Epithelial cell of proximal tubule (primary cell): ENCODE results near the gene PXK. TPM values are rescaled to one million over a fixed set of nuclear protein-coding genes. Genes with fewer than 3 reads are reported as not detected.

Source experiments
- DNase-seq: peaks from one replicate; pipeline ENCODE4 v3.0.0-alpha.2; 2011; ENCODE audit warnings: low read depth
- H3K4me3 ChIP-seq: 2 replicates; pipeline ENCODE4 v1.5.1; 2011; ENCODE audit warnings: low read depth, mild to moderate bottlenecking, low read length
- total RNA-seq: library from RNA; depleted of rRNA; stranded (reverse); fragments of >200 nt; gene quantifications from 2 replicates; pipeline ENCODE4 v1.2.3, GENCODE V29; 2015
- TF ChIP-seq, protein P1 (sequence below): conservative IDR thresholded peaks from 2 replicates; pipeline ENCODE4 v1.5.1; 2012; ENCODE audit warnings: low read depth, mild to moderate bottlenecking, low read length

Gene PXK
- total RNA-seq, 1 donor from 2014 or later: 10.1 TPM

DNA sequence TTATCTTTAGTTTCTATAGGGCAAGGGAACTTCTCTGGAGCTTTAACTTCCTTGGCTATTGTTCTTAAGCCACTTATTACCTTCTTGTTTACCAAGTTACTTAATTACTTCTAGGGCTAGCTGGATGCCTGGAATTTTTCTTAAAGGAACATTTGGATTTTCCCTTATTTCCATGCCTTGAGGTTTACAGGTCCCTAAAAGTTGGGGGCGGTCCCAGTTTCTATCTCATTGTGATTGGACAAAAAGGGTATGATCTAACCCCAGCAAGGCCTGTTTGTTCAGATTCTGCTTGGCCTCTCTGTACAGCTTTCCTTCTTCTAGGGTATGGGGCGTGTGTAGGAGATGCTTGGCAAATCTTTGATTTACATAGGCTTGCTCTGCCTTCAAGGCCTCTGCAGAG lies 83.5 kb downstream of the PXK start:
- TF ChIP-seq, protein P1, sequence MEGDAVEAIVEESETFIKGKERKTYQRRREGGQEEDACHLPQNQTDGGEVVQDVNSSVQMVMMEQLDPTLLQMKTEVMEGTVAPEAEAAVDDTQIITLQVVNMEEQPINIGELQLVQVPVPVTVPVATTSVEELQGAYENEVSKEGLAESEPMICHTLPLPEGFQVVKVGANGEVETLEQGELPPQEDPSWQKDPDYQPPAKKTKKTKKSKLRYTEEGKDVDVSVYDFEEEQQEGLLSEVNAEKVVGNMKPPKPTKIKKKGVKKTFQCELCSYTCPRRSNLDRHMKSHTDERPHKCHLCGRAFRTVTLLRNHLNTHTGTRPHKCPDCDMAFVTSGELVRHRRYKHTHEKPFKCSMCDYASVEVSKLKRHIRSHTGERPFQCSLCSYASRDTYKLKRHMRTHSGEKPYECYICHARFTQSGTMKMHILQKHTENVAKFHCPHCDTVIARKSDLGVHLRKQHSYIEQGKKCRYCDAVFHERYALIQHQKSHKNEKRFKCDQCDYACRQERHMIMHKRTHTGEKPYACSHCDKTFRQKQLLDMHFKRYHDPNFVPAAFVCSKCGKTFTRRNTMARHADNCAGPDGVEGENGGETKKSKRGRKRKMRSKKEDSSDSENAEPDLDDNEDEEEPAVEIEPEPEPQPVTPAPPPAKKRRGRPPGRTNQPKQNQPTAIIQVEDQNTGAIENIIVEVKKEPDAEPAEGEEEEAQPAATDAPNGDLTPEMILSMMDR: no peak
- H3K4me3 ChIP-seq: no peak overlapping the region
- no peak for DNase-seq

DNA sequence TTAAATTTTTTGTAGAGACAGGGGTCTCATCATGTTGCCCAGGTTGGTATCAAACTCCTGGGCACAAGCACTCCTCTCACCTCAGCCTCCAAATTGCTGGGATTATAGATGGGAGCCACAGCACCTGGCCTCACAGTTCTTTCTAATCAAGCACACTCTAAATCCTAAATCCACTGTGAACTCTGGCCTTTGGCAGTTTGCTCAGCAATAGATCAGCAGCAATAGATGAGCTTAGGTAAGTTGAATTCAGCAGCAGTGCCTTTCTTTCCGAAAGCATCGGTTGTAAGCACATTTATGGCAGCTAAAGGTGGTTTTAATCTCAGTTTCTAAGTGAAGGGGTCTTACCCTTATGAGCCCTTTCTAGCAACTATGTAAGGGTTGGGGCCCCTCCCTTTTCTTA lies 84.4 kb downstream of the PXK start:
- TF ChIP-seq, protein P1: no peak
- H3K4me3 ChIP-seq: no peak overlapping the region
- no peak for DNase-seq

DNA sequence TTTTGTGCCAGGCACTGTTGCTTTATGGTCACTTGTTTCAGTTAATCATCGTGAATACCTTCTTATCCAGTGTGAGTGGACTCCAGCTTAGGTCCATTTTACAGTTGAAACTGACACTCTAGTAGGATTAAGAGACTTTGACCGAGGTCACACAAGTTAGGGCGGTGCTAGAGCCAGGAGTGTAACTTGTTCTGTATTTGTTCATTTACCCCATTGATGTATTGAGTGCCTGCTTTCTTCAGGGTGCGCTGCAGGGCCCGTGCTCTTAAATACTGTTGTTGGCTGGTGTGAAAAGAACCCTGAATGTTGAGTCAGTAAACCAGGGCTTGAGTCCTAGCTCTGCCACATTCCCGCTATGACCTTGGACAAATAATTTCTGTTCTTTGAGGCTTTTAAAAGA lies 85.5 kb downstream of the PXK start:
- TF ChIP-seq, protein P1: no peak
- DNase-seq: no peak

DNA sequence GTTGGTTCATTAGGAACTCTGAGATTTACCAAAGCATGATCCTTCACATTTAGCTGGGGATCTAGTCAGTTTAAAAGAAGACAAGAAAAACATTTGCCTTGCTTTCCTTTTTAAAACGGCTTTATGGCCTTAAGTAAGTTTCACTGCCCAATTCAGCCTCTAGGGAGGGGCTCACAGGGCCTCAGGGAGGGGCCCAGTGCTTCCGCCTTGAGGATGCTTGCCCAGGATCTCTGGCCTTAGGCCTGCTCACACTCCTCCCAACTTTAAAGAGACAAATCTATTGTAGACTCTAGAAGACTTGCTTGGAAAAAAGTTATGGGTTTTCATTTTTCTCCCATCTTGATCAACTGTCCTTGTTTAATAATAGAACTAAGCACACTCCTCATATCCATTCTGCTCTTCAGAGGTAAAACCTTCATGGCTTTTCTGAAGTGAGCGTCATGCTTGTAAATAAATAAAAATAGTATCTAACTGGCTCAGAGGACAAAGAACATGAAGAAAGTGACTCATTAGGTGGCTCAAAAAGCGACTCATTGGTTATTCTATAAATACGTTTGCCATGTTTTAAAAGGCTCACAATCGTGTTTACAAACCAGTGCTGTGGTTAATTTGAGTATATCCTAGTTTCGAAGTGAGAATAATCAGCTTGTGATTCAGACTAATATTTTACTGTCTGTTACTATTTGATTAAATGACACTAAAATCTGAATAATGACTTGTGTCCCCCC lies 87.3 kb downstream of the PXK start:
- TF ChIP-seq, protein P1: no peak
- DNase-seq: no peak
- H3K4me3 ChIP-seq: no peak overlapping the region

More for the DNA sequence above, 85.5 kb downstream of the PXK start:
- no peak overlapping the region for H3K4me3 ChIP-seq

DNA sequence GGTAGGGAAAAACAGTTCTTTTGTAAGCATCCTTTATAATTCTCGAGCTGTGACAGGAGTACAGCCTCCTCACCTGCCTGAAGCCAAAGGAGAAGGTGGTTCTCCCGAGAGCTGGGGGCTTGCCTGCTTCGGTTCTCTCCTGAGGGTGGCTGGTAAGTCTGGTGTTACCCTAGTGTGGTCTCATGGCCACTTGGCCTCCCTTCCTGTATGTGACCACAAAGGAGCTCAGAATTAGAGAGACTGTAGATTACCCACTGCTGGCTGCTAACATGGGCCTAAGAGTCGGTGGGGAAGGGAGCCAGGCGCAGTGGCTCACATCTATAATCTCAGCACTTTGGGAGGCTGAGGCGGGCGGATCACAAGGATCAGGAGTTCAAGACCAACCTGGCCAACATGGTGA lies 88.3 kb downstream of the PXK start:
- no peak for DNase-seq
- H3K4me3 ChIP-seq: no peak overlapping the region
- TF ChIP-seq, protein P1: no peak

DNA sequence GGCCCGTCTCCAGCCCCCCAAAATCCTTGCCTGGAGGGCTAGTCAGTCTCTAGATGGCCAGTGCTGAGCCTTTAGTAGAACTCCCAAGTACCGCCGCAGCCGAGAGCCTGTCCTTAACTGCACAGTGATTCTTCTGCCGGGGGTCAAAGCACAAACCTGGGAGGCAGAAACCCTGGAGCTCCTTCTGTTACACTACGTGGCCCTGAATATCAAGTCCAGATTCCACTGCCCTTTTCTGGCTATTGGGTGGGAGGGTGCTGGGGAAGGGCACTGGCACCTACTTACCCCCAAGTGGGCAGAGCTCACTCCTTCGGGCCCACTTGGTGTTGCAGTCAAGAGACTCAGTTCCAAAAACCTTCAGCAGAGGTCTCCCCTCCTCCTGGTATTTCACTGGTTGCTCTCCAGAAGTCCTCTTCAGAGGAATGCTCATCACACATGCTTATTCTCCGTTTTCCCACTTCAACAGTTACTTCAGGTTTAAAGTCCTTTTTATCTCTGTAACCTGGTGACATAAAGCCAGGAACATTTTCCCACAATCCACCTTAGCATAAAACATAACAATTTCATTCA lies 90.1 kb downstream of the PXK start:
- TF ChIP-seq, protein P1: peak; percentile 56
- DNase-seq: no peak
- no peak overlapping the region for H3K4me3 ChIP-seq

DNA sequence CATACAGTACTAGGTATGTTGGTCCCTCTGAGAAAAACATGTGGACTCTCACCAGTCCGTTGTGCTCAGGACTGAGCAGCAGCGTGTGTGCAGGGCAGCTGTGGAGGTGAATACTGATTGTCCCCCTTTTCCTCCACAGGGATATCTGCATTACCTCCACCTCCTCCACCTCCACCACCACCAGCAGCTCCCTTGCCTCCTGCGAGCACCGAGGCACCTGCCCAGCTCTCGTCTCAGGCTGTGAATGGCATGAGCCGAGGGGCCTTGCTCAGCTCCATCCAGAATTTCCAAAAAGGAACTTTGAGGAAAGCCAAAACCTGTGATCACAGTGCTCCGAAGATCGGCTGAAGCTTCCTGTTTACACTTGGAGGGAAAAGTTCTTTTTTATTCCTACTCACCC lies 91.9 kb downstream of the PXK start:
- DNase-seq: no peak
- TF ChIP-seq, protein P1: no peak

More for the DNA sequence above, 91.9 kb downstream of the PXK start:
- H3K4me3 ChIP-seq: no peak overlapping the region
